Activated CD8-positive, alpha-beta memory T cell treated with anti-CD3 and anti-CD28 coated beads, Interleukin-2, amount 50 U/mL, for 24 hours (primary cell): ENCODE results near the gene BLTP3B.
"Not testable (repeated sequence)": the region's sequence is repeated elsewhere in the genome, so short reads cannot be mapped to it uniquely, and the experiment has no call there.

Source experiments
- DNase-seq: peaks from one replicate; pipeline ENCODE4 v3.0.0-alpha.2; 2020; ENCODE audit errors: extremely low read depth

The BLTP3B gene

GRCh38 chr12:100142851-100143559, at the start of gene BLTP3B:
BLTP3B (minus strand) TSS chr12:100142874; CDS start chr12:100142635, 239 bp downstream.
- peak; percentile 75 for DNase-seq

- DNase-seq: no peak
Observed at GRCh38 chr12:100189636-100190394, 47.1 kb upstream of the BLTP3B start.

- DNase-seq: not testable (repeated sequence)
Observed at GRCh38 chr12:100188888-100189635, 46.4 kb upstream of the BLTP3B start.

- DNase-seq: no peak
Observed at GRCh38 chr12:100187857-100188519, 45.3 kb upstream of the BLTP3B start.

- DNase-seq: no peak
Observed at GRCh38 chr12:100187068-100187467, 44.4 kb upstream of the BLTP3B start.

GRCh38 chr12:100186071-100186470, 43.4 kb upstream of the BLTP3B start:
- no peak for DNase-seq

GRCh38 chr12:100185361-100185894, 42.8 kb upstream of the BLTP3B start:
- no peak for DNase-seq

GRCh38 chr12:100184549-100185145, 42.0 kb upstream of the BLTP3B start:
- DNase-seq: no peak

GRCh38 chr12:100179252-100179651, 36.6 kb upstream of the BLTP3B start:
- DNase-seq: no peak

- not testable (repeated sequence) for DNase-seq
Observed at GRCh38 chr12:100176493-100176892, 33.8 kb upstream of the BLTP3B start.

- no peak for DNase-seq
Observed at GRCh38 chr12:100174495-100174894, 31.8 kb upstream of the BLTP3B start.

- no peak for DNase-seq
Observed at GRCh38 chr12:100173111-100173510, 30.4 kb upstream of the BLTP3B start.

- no peak for DNase-seq
Observed at GRCh38 chr12:100171248-100171647, 28.6 kb upstream of the BLTP3B start.

GRCh38 chr12:100170313-100170858, 27.7 kb upstream of the BLTP3B start:
- no peak for DNase-seq

GRCh38 chr12:100169345-100169744, 26.7 kb upstream of the BLTP3B start:
- DNase-seq: no peak

GRCh38 chr12:100168562-100168961, 25.9 kb upstream of the BLTP3B start:
- no peak for DNase-seq

- no peak for DNase-seq
Observed at GRCh38 chr12:100166232-100166631, 23.6 kb upstream of the BLTP3B start.

GRCh38 chr12:100165356-100165755, 22.7 kb upstream of the BLTP3B start:
- no peak for DNase-seq

GRCh38 chr12:100164153-100164704, 21.6 kb upstream of the BLTP3B start:
- DNase-seq: no peak

- peak; percentile 38 for DNase-seq
Observed at GRCh38 chr12:100163416-100164152, 20.9 kb upstream of the BLTP3B start.
